ENCODE results near the gene DDX54. TPM values are rescaled to one million over a fixed set of nuclear protein-coding genes. Genes with fewer than 3 reads are reported as not detected.

DDX54 gene
- total RNA-seq, 4 donors from 2014 or later = 62.0 to 126 (median 66.5) TPM

DNA sequence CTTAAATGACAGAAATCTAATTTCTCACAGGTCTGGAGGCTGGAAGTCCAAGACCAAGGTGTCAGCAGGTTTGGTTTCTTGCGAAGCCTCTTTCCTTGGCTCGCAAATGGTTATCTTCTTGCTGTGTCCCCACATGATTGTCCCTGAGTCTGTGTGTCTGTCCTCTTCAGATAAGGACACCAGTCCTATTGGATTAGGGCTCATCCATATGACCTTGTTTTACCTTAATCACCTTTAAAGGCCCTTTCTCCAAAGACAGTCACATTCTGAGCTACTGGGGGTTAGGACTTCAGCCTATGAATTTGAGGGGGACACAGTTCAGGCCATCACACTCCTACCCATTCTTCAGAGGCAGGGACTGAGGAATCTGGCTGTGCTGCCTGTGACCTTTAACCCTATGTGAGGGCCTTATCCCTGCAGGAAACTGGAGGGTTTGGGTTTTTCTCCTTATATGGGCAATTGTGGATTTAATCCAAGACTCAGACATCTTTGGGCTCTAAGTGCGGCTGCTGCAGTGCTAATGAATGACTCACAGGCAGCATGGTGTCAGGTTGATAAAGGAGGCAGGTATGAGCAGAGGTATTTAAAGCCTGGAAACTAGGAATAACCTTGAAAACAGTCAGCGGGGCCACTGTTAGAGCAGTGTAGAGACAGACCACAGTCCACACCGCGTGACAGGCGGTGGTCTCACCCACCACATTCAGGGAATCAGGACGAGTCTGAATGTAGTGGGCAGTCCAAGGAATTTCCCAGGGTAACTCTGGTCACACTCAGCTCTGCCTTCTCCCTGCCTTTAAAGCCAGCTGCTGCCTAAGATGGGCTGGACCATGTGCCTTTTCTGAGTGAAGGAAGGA is 46.2 kb upstream of the DDX54 start:
- TF ChIP-seq, protein P1, sequence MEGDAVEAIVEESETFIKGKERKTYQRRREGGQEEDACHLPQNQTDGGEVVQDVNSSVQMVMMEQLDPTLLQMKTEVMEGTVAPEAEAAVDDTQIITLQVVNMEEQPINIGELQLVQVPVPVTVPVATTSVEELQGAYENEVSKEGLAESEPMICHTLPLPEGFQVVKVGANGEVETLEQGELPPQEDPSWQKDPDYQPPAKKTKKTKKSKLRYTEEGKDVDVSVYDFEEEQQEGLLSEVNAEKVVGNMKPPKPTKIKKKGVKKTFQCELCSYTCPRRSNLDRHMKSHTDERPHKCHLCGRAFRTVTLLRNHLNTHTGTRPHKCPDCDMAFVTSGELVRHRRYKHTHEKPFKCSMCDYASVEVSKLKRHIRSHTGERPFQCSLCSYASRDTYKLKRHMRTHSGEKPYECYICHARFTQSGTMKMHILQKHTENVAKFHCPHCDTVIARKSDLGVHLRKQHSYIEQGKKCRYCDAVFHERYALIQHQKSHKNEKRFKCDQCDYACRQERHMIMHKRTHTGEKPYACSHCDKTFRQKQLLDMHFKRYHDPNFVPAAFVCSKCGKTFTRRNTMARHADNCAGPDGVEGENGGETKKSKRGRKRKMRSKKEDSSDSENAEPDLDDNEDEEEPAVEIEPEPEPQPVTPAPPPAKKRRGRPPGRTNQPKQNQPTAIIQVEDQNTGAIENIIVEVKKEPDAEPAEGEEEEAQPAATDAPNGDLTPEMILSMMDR (IDR thresholded peaks at IDR 0.05) = no peak
- TF ChIP-seq POLR2A (IDR thresholded peaks at IDR 0.05) = no peak
- Histone ChIP-seq H3K27me3 (no peaks in the 10 kb centered on the region), H3K27ac (peak overlapping the region in 2 of 4 donors; percentile 3 to 35), H3K4me1 (peaks cover 0 to 62% (median 22%) of the 10 kb centered on the region in 4 donors), H3K4me3 (no peak overlapping the region), H3K36me3 (peaks cover 0 to 73% (median 0%) of the 10 kb centered on the region in 3 donors), H3K9me3 (no peaks in the 10 kb centered on the region)
- peak in 2 of 3 donors; percentile 27 to 44 for DNase-seq

DNA sequence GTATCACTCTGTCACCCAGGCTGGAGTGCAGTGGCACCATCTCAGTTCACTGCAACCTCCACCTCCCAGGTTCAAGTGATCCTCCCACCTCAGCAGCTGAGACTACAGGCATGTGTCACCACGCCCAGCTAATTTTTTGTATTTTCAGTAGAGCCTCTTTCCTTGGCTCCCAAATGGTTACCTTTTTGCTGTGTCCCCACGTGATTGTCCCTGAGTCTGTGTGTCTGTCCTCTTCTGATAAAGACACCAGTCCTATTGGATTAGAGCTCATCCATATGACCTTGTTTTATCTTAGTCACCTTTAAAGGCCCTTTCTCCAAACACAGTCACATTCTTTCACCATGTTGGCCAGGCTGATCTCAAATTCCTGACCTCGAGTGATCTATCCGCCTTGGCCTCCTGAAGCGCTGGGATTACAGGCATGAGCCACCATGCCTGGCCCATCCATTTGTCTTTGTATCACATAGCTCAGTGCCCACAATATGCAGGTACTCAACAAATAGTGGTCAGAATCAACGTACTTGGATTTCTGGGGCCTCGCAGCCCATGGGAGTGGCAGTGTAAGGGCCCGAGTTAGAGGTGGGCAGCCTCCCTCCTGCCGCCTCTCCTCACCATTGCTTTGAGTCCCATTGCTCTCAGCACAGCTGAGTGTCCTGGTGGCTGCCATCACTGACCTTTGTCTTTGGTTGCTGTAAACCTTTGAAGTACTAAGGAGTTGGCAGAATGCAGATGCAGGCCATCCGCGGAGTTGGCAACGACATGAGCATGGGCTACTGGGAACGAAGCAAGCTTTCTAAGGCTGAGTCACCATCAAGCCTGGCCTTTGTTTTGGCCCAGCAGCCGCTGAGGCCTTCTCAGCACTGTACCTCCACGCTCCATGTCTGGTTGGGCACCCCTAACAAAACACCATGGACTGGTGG is 45.3 kb upstream of the DDX54 start:
- peak overlapping the region in 3 of 4 donors; percentile 7 to 73 (median 35) for H3K27ac ChIP-seq
- H3K36me3 ChIP-seq = peaks cover 0 to 73% (median 0%) of the 10 kb centered on the region in 3 donors
- H3K4me3 ChIP-seq = no peak overlapping the region
- no peaks in the 10 kb centered on the region for H3K9me3 ChIP-seq
- TF ChIP-seq, protein P1 (IDR thresholded peaks at IDR 0.05) = no peak
- no peak for TF ChIP-seq POLR2A (IDR thresholded peaks at IDR 0.05)
- H3K27me3 ChIP-seq = no peaks in the 10 kb centered on the region
- peaks cover 0 to 54% (median 22%) of the 10 kb centered on the region in 4 donors for H3K4me1 ChIP-seq
- peak in 1 of 3 donors; percentile 69 for DNase-seq

DNA sequence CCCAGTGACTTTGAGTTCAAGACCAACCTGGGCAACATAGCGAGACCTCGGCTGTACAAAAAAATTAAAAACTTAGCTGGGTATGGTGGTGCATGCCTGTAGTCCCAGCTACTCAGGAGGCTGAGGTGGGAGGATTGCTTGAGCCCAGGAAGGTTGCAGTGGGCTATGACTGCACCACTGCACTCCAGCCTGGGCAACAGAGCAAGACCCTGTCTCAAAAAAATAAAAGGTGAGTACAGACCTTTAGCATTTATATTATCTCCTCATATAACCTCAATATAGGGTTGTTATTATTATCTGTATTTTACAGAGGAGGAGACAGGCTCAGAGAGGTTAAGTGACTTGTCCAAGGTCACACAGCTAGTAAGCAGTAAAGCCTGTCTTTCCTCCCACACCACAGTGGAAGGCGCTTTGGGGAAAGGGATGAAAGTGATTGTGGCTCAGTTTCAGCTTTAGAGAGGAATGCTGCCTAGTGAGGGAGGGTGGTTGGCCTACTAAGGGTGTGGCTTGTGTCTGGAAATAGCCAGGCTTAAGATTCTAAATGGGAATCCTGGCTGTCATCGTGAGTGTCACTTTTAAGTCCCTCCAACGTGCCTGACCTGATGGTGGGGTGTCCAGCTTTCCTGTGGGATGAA is 43.2 kb upstream of the DDX54 start:
- H3K9me3 ChIP-seq = no peaks in the 10 kb centered on the region
- DNase-seq = no peak
- H3K4me1 ChIP-seq = peaks cover 0 to 60% (median 26%) of the 10 kb centered on the region in 4 donors
- H3K36me3 ChIP-seq = peaks cover 0 to 62% (median 0%) of the 10 kb centered on the region in 3 donors
- H3K27ac ChIP-seq = peak overlapping the region in 2 of 4 donors; percentile 73
- TF ChIP-seq, protein P1 (IDR thresholded peaks at IDR 0.05) = no peak
- TF ChIP-seq POLR2A (IDR thresholded peaks at IDR 0.05) = no peak
- no peak overlapping the region for H3K4me3 ChIP-seq
- no peaks in the 10 kb centered on the region for H3K27me3 ChIP-seq

DNA sequence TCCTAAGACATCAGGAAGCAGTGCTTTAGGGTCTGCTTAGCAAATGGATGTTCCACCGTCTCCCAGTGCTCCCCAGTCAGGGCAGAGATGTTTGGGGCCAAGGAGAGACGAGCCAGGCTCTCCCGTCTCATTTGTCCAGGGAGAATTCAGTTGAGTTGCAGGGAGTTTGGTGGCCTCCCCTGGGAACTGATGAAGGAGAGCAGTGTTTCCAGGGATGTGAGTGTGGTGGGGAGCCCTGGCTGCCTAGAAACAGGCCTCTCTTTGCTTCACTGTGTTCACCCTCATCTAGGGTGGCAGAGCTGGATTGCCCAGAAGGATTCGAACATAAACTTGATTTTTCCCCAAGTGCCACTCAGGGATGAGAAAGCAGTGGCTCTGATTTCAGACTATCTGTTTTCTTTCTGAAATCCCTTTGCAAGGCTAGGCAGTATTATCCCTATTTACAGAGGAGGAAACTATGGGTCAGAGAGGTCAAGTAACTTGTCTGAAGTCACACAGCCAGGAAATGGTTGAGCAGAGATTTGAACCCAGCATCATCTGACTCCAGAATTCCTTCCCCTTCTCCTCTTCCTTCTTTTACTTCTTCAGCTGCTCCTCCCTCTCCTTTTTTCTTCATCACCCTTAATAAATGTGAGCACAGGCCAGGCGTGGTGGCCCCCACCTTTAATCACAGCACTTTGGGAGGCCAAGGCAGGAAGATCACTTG is 42.6 kb upstream of the DDX54 start:
- Histone ChIP-seq H3K27ac (no peak overlapping the region), H3K4me3 (no peak overlapping the region), H3K36me3 (peaks cover 0 to 56% (median 0%) of the 10 kb centered on the region in 3 donors), H3K27me3 (no peaks in the 10 kb centered on the region), H3K4me1 (peaks cover 0 to 56% (median 25%) of the 10 kb centered on the region in 4 donors), H3K9me3 (no peaks in the 10 kb centered on the region)
- no peak for DNase-seq
- TF ChIP-seq POLR2A (IDR thresholded peaks at IDR 0.05) = no peak
- TF ChIP-seq, protein P1 (IDR thresholded peaks at IDR 0.05) = no peak
